NOMO-1 treated with DMSO at 0.1 percent for 48 hours (cell line): ENCODE measurements around the gene DTD1.

ENCODE experiments used
- DNase-seq: peaks from one replicate; lab custom pipeline; 2025; ENCODE audit not compliant: unreplicated experiment; lab: John Stamatoyannopoulos, UW

Gene DTD1

DNA sequence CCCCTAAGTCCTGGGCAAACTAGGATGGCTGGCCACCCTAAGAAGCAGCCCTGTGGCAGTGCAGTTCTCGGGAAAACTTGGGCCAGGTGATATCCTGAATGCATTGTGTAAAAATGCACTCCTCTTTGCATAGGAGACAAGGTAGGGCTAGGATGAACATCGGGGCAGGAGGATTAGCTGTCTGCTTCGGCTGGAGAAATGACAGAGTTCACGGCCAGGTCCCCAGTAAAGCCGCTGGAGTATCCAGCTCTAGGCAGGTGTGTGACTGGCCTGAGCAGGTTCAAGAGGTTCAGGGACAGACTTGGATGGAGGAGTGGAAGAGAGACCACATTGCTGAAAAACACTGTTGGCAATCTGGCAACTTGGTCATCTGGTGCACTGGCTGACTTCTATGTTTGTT is 26.4 kb downstream of the DTD1 start:
- DNase-seq: no peak

DNA sequence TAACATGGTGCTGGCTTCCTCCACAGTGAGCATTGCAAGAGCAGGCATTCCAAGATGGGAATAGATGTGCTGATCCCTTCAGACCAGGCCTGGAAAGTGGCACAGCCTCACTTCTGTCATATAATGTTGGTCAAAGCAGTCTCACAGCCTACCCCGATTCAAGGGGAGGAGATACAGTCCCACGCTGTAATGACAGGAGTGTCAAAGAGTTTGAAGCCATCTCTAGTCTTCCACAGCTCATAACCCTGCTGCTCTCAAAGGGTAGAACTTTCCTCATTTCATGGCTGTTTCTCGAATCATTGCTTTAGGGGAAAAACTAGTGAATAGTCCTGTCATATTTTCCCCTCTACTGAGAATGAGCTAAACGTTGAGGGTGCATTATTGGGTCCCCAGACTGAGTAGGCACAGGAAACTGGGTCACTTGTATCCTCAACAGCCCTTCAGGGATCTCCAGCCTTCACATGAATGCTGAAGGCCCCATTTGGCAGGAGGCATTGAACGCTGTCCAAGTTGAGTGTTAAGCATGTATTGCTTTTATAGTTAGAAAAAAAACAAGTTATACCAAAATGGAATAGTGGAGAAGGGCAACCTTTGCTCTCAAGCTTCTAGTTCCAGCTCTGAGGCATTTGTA is 27.3 kb downstream of the DTD1 start:
- no peak for DNase-seq

DNA sequence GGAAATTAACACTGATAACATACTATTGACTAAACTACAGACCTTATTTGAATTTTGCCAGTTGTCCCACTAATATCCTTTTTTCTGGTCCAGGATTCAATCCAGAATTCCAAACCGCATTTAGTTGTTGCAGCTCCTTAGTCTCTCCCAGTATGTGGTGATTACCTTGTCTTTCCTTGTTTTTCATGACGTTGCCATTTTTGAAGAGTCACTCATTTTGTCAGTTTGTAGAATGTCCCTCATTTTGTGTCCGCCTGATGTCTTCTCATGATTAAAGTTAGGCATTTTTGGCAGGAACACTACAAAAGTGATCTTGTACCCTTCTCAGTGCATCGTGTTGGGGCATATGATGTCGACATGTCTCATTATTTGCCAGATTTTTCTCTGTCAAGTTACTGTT is 33.1 kb downstream of the DTD1 start:
- DNase-seq: no peak

GRCh38 chr20:18623156-18623910 is 35.5 kb downstream of the DTD1 start:
- no peak for DNase-seq

GRCh38 chr20:18624948-18625347 is 37.1 kb downstream of the DTD1 start:
- no peak for DNase-seq

DNA sequence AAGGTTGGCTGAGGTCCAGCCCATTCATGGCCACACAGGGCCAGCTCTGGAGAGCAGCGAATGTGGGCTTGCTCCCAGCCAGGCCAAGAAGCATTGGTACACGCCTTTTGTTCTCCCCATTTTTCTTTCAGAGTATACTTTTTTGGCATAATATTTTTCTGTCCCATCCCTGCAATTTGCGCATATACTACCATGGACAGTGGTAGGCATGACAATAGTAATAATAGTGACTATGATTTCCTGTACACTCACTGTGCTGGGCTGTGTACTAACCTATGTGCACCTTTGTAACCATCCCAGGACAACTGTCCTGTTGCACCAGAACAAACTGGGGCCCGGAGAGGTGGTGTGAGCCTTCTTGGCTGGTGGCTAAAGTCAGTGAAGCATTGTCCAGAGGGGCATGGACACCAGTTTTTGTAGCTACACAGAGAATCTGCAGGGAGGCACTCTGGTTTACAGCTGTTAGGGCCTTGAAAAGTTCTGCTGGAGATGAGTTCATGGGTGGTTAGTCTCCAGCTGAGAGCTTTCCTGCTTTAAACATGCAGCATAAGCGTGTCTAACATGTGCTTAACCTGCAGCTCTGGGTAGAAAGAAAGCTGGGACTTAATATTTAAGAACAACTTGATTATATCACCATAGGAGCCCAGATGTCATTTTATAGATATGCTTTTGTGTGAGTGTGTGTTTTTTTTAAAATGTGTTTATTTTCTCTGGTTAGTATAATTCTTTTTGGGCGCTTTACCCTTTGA is 38.2 kb downstream of the DTD1 start:
- DNase-seq: no peak

DNA sequence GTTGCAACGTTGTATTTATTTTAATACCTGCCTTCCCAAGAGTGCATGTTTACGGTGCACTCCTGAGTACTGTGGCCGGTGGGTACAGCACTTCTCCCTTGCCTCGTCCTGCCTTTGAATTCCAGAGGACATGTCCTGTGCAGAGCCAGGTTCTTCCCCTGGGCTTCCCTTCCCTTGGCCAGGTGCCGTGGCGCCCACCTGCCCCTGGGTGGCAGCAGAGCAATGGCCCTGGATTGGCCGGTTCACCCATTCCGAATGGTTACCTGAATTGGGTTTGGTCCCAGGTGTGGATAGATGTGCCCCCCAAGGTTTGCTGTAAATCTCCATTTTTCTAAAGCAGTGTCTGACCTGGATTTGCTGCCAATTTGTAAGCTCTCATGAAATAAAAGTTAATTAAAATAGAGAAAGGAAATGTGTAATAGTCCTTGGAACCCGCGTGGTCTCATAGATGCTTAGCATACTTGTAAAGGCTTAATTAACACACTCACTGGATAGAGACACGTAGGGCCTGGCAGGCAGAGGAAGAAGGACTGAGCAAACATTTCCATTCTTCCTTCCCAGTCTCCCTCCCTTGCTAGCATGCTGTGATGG is 40.6 kb downstream of the DTD1 start:
- no peak for DNase-seq

- peak; percentile 37 for DNase-seq
Measured at GRCh38 chr20:18632196-18632789, 44.4 kb downstream of the DTD1 start.

DNA sequence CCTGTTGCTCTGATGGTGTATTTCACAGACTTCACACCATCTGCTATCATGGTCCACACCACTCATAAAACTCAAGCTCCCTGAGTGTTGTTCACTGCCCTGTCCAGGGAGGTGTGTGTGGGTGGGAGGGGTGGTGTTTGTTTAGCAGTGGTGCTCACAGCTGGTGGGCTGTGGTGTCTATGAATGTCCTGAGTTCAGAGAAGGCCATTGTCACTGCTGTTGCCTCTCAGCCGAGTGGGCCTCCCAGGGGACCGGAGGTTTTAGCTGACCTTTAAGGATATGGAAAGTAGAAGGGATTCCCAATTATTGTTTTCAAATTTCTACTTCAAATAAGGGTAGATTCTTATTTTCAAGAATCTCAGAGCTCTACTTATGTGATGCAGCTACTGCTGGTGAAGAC is 45.6 kb downstream of the DTD1 start:
- DNase-seq: no peak

GRCh38 chr20:18634501-18634900 is 46.6 kb downstream of the DTD1 start:
- no peak for DNase-seq

DNA sequence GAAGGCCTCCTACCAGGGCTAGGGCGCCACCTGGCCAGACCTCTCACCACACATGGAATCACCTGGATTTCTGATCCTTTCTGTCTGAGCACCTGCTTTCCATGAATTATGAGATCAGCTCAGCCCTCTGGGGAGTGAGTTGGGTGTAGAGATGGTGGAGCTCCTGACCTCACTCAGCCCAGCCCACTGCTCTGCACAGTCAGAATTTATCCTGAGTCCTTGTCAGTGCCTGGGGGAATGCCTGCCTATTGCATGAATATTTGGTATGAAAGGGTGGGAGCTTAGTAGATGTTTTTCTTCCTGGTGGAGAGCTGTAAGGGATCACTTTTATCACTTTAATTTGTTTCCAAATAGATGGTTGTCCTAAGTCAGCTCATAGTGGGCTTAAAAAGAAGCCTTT is 47.5 kb downstream of the DTD1 start:
- no peak for DNase-seq

- DNase-seq: no peak
Measured at GRCh38 chr20:18637224-18637623, 49.4 kb downstream of the DTD1 start.

DNA sequence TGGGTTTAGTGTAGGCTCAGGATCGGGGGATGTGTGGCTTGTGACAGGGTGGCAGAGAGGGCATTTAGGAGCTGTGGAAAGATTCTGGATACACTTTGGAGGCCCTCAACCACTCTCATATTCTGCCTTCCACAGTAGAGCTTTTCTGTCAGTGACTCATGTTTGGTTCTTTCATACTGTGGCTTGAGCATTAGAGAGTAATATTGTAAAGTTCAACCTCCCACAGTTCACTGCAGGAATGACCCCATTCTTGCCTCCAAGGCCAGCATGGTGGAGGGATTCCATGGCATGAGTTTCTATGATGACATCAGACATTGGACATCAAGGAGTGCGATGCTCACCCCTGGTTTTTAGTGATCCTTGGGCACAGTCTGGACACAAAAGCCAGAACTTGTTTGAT is 50.9 kb downstream of the DTD1 start:
- DNase-seq: no peak

- DNase-seq: no peak
Measured at GRCh38 chr20:18639501-18639979, 51.7 kb downstream of the DTD1 start.

DNA sequence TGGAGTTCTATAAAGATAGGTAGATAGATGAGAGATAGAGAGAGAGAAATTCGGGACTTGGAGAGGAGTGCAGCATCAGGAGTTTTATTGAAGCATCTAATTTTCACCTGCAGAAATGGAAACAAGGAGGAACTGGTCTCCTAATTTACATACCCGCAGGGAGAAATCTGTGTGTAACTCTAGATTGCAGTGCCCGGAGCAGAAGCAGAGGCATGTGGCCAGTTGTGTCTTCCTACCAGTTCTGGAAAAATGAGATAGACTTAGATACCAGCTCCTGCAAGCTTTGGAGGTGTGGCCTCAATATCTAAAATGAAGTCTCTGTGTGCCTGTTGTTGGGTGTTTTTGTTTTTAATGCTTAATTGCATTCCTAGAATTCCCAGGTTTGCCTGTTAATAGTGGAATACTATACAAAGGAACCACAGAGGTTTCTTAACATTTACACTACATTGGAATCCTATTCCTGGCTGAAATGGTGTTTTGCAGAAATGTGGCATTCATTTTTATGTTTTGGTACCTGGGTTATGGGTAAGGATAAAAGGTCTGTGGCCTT is 57.4 kb downstream of the DTD1 start:
- no peak for DNase-seq

DNA sequence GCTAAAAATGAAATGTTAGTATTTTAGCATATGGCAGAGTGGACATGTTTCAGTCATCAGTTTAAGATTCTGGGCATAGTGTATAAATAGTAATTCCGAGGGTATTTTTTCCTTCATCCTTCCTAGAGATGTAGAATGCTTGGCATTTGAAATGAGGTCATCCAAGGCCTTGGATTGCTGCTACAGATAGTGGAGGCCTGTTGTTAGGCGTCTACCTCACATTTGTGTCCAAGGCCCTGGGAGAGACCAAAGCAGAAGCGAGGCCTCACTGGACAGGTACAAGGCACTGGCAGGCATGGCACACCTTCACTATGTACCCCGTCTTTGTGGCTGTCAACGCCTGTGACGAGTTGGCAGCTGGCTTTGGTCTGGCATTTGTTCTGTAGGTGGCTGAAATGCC is 58.0 kb downstream of the DTD1 start:
- DNase-seq: no peak

- DNase-seq: no peak
Measured at GRCh38 chr20:18647777-18648176, 59.9 kb downstream of the DTD1 start.

GRCh38 chr20:18650224-18650623 is 62.4 kb downstream of the DTD1 start:
- no peak for DNase-seq

DNA sequence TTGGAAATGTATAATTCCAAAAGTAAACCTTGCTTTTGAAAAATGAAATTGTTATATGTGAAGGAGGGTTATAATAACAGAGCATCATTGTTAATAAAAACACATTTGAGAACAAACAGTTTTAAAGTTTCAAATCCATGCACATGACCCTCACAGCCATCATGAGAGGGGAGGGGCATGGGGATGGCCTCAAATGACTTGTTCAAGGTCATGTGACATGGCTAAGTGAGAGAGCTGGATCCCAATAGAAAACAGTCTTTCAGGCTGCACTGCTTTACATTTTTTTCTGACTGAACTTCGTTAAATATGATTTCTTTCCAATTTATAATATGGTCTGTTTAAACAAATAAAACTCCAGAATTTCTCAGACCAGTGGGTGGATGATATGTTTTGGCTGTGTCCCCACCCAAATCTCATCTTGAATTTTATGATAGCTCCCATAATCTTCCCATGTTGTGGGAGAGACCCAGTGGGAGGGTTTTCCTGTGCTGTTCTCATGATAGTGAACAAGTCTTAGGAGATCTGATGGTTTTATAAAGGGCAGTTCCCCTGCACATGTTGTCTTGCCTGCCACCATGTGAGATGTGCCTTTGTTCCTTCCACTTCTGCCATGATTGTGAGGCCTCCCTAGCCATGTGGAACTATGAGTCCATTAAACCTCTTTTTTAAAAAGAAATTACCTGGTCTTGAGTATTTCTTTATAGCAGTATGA is 66.0 kb downstream of the DTD1 start:
- no peak for DNase-seq

DNA sequence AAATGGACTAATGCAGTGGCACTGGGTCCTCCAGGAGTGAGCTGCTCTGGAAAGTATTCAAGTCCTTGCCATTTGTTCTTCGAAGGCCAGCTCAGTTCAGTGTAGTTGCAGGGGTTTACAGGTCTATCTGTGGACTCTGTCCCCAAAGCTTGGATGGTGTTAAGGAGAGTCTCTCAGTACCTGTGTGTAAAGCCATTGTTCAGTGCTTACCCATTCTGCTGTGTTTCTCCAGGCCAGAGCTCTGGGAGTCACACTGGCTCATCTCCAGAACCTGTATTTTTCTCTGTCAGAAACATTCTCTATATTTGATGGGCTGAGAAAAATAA is 66.6 kb downstream of the DTD1 start:
- no peak for DNase-seq

DNA sequence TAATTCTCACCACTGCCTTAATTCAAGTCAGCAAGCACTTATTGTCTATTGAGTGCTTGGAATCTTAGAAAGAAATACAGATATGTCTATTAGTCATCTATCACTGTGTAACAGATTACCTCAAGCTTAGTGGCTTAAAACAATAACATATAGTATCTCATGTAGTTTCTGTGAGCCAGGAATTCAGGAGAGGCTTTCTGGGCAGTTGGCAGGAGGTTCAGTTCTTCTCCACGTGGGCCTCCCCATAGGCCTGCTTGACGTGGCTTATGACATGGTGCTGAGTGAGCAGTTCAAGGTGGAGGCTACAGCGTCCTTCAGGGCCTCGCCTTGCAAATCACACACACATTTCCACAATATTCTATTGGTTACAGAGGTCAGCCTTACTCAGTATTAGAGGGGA is 69.7 kb downstream of the DTD1 start:
- no peak for DNase-seq
